Heart left ventricle (tissue), 16 donors: ENCODE measurements around the gene GNPTG. TPM values are rescaled to one million over a fixed set of nuclear protein-coding genes. Genes with fewer than 3 reads are reported as not detected.

Source experiments
- ATAC-seq, 4 donors: fragments of 200-7000 bp; cut with Tn5 transposase; one replicate each; pipeline ENCODE4 v1.9.1; 2020 to 2022; ENCODE audit warnings: moderate library complexity in 4 of 4, mild to moderate bottlenecking in 3 of 4, moderate number of reproducible peaks in 1 of 4
- DNase-seq, 5 donors: peaks; one replicate each; pipeline ENCODE4 v3.0.0-alpha.2; 2020
- H3K27ac ChIP-seq, 12 donors: fragments of 200-600 bp; sonication (generic) in 4 of 12; one replicate each; pipeline versions ENCODE4 v1.5.0 to v1.8.0; 2016 to 2022; ENCODE audit warnings: mild to moderate bottlenecking in 2 of 12
- H3K27me3 ChIP-seq, 9 donors: fragments of 200-600 bp; sonication (generic) in 2 of 9; one replicate each; pipeline versions ENCODE4 v1.5.1 to v1.8.0; 2016 to 2022; ENCODE audit warnings: mild to moderate bottlenecking in 3 of 9
- H3K36me3 ChIP-seq, 9 donors: fragments of 200-600 bp; sonication (generic) in 2 of 9; one replicate each; pipeline versions ENCODE4 v1.5.0 to v1.8.0; 2018 to 2022; ENCODE audit warnings: mild to moderate bottlenecking in 2 of 9
- H3K4me1 ChIP-seq, 12 donors: fragments of 200-600 bp; sonication (generic) in 4 of 12; one replicate each; pipeline versions ENCODE4 v1.5.0 to v1.8.0; 2016 to 2022; ENCODE audit warnings: mild to moderate bottlenecking in 3 of 12
- H3K4me3 ChIP-seq, 12 donors: fragments of 200-600 bp; sonication (generic) in 4 of 12; one replicate each; pipeline versions ENCODE4 v1.5.0 to v1.8.0; 2017 to 2022; ENCODE audit warnings: mild to moderate bottlenecking in 9 of 12, moderate library complexity in 4 of 12
- H3K9me3 ChIP-seq, 12 donors: fragments of 200-600 bp; sonication (generic) in 4 of 12; one replicate each; pipeline versions ENCODE4 v1.5.0 to v1.8.0; 2016 to 2022; ENCODE audit warnings: mild to moderate bottlenecking in 1 of 12
- CTCF ChIP-seq, 12 donors: fragments of 200-600 bp; sonication (generic) in 4 of 12; IDR thresholded peaks; one replicate each; pipeline versions ENCODE4 v1.5.0 to v1.8.0; 2018 to 2022; ENCODE audit warnings: antibody characterized with exemption in 12 of 12, mild to moderate bottlenecking in 5 of 12
- POLR2A ChIP-seq, 2 donors: fragments of 450-650 bp; IDR thresholded peaks; one replicate each; pipeline ENCODE4 v1.6.1; 2017; ENCODE audit warnings: antibody characterized with exemption in 2 of 2, mild to moderate bottlenecking in 2 of 2, moderate library complexity in 2 of 2
- WGBS, 4 donors: extraction: QIAGEN DNeasy Blood & Tissue Kit in 2 of 4; methylation state at CpG; one replicate each; pipeline versions ENCODE4 v1.1.5 to v1.1.7; 2013 to 2018; 5-methylcytosine and 5-hydroxymethylcytosine counted together
- intact Hi-C, 10 donors: fragments of 100-400 bp; cut with DNase I; formaldehyde crosslinking; loops; one replicate each; pipeline versions ENCODE4 v1.11.1 to v1.14.2; 2022
- polyA plus RNA-seq, 2 donors: library from polyadenylated mRNA; stranded (reverse); fragments of 200-250 nt; gene quantifications; one replicate each; pipeline ENCODE4 v1.2.3, GENCODE V29; 2013
- total RNA-seq, 9 donors: library from RNA; depleted of rRNA in 2 of 9; stranded (reverse); fragments of >200 nt in 2 of 9; fragmentation: NEBNext Ultra II Directional in 3 of 9; extraction: Animal tissue kit (Norgen Biotek cat#: 25700) in 3 of 9; gene quantifications; one replicate each; pipeline versions ENCODE4 v1.1.0 to v1.2.4, GENCODE V29; 2016 to 2023
- donor health status: ischemic (EF 13 %, LVEDD 7.1; RV severe dilation, severe dysfunction).
- donor health status: healthy with polysubstance abuse.
- donor health status: DM: no; HTN: yes; CAD: no.
- donor health status: DM: no; HTN: no; CAD: no.
- donor health status: ischemic (EF 25% LVEDD 6.9; RV normal size, moderate dysfunction).
- donor health status: ischemic (EF 25% LVEDD 5.7; RV mildly dilated, moderate dysfunction).
- donor health status: healthy.
- donor health status: DM: yes; HTN: yes; CAD: no.
- donor health status: ischemic (EF 35%, LVEDD 5.7; RV mildly dilated, moderate dysfunction).
- donor health status: nonischemic (EF 11% LVEDD 7.7; RV severe dilation, severe dysfunction).
- donor health status: DM: yes; HTN: yes; CAD: no.
- donor health status: PGD.
- donor health status: ischemic (EF 29% LVEDD 5.4; RV normal size, mild dysfunction).
- donor health status: nonischemic (EF 23%, LVEDD 6.1; RV moderate dilation, normal function).

Gene GNPTG
- total and polyA plus RNA-seq, 11 donors: 25.4 to 54.2 (median 31.9) TPM

GRCh38 chr16:1354815-1355540, 3.2 kb downstream of the GNPTG start:
- 88 to 91% (median 89%) methylated on average over 46 to 49 of the region's 49 CpGs for WGBS, 4 donors
- H3K9me3 ChIP-seq: no peaks in the 10 kb centered on the region
- peaks cover 0 to 51% (median 20%) of the 10 kb centered on the region in 12 donors for H3K4me1 ChIP-seq
- DNase-seq (no peak), ATAC-seq (no peak)
- TF ChIP-seq POLR2A (IDR thresholded peaks at IDR 0.05) (no peak), CTCF (IDR thresholded peaks at IDR 0.05) (no peak)
- no peaks in the 10 kb centered on the region for H3K27me3 ChIP-seq
- no peak overlapping the region for H3K4me3 ChIP-seq
- intact Hi-C loops: loop anchor here in 1 of 10 donors (5.0 kb wide), 1 partner anchor 48 kb away; the partner anchor contains the start of gene UBE2I
- no peak overlapping the region for H3K27ac ChIP-seq
- peaks cover 0 to 18% (median 10%) of the 10 kb centered on the region in 9 donors for H3K36me3 ChIP-seq

GRCh38 chr16:1355591-1355990, 3.9 kb downstream of the GNPTG start:
- H3K36me3 ChIP-seq: peaks cover 0 to 20% (median 11%) of the 10 kb centered on the region in 9 donors
- no peak overlapping the region for H3K4me3 ChIP-seq
- no peaks in the 10 kb centered on the region for H3K9me3 ChIP-seq
- intact Hi-C loops: no loop called here
- 83 to 90% (median 85%) methylated on average over 15 of the region's 15 CpGs for WGBS, 4 donors
- DNase-seq: no peak
- no peak overlapping the region for H3K27ac ChIP-seq
- peaks cover 0 to 49% (median 19%) of the 10 kb centered on the region in 12 donors for H3K4me1 ChIP-seq
- no peak for ATAC-seq
- TF ChIP-seq CTCF (IDR thresholded peaks at IDR 0.05) (no peak), POLR2A (IDR thresholded peaks at IDR 0.05) (no peak)
- no peaks in the 10 kb centered on the region for H3K27me3 ChIP-seq

- peaks cover 0 to 42% (median 13%) of the 10 kb centered on the region in 12 donors for H3K4me1 ChIP-seq
- no peak overlapping the region for H3K4me3 ChIP-seq
- peaks cover 0 to 26% (median 17%) of the 10 kb centered on the region in 9 donors for H3K36me3 ChIP-seq
- WGBS, 4 donors: 78 to 85% (median 82%) methylated on average over 26 to 33 of the region's 33 CpGs
- H3K27ac ChIP-seq: no peak overlapping the region
- no peaks in the 10 kb centered on the region for H3K27me3 ChIP-seq
- H3K9me3 ChIP-seq: no peaks in the 10 kb centered on the region
- DNase-seq (no peak), ATAC-seq (no peak)
- TF ChIP-seq POLR2A (IDR thresholded peaks at IDR 0.05): no peak
- TF ChIP-seq CTCF (IDR thresholded peaks at IDR 0.05): no peak
- intact Hi-C loops: no loop called here
Observed at GRCh38 chr16:1356061-1356900, 4.5 kb downstream of the GNPTG start.
